ENCODE results near the gene TMEM132D.
"Not testable (repeated sequence)": the region's sequence is repeated elsewhere in the genome, so short reads cannot be mapped to it uniquely, and the experiment has no call there.

TMEM132D gene

GRCh38 chr12:129208566-129208965 lies 695.3 kb downstream of the TMEM132D start:
- DNase-seq, result no peak

GRCh38 chr12:129207084-129207483 lies 696.7 kb downstream of the TMEM132D start:
- DNase-seq, result no peak

GRCh38 chr12:129203456-129203855 lies 700.4 kb downstream of the TMEM132D start:
- no peak for DNase-seq

- DNase-seq, result no peak
These were observed 701.6 kb downstream of the TMEM132D start for GRCh38 chr12:129202109-129202814.

DNA sequence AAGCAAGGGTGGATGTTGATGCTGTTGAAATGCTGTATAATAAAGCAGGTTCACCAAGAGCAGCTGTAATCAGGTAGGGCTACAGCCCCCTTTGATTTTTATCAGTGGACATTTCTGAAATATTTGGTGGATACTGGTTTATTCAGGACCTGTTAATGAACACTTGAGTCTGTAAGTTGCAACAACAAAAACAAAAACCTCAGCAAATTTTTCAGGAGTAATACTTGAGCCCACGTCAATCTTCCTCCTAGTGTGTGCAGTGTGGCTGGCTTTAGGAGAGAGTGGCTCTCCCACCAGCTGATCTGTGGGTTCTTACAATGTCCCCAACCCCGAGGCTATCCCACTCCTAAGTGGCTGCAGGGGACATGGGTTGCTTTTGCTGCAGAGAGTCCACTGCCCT lies 702.8 kb downstream of the TMEM132D start:
- DNase-seq, result no peak

DNA sequence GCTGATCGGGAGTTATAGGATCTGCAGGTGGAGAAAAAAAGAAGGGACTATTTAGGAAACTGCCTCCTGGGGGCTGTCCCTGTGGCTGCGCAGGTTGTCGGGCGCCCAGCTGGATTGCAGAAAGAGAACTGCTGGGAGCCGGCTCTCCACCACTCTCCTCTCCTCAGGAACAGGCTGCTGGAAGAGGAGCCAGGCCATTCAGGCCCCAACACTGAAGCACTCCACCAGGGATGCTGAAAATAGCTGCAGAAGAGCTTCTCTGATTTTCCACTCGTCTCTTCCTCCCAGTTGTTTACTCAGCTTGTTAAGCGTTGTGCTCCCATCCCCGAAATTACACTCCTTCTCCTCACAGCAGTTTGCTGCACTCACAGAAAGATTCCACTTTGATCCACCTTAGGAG lies 703.2 kb downstream of the TMEM132D start:
- no peak for DNase-seq

DNA sequence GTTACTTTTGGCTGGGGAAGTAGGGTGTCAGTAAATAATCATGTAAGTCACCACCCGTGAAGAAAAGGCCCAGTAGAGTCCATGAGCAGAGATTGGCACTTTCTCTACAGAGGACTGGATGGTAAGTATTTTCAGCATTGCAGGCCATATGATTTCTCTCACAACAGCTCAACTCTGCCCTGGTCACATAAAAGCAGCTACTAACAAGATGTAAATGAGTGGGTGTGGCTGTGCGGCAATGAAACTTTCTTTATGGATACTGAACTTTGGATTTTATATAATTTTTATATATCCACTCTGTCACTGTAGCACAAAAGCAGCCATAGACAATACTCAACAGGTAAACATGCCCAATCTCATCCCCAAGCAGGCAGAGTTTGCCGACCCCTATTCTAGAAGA lies 706.9 kb downstream of the TMEM132D start:
- DNase-seq, result no peak

DNA sequence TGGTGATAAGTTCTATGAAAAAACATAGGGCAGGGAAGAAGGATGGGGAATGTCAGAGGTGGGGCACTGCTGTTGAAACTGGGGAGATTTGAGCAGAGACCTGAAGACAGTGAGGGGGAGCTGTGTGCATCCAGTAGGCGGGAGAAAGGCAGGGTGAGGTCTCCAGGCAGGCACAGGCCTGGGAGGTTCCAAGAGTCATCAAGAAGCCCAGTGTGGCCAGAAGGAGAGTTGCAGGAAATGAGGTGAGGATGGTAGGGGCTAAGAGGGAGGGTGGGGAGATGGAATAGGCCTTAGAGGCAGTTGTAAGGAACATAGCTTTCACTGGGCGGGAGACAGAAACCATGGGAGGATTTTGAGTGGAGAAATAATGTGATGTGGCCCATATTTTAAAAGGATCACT lies 708.7 kb downstream of the TMEM132D start:
- no peak for DNase-seq

DNA sequence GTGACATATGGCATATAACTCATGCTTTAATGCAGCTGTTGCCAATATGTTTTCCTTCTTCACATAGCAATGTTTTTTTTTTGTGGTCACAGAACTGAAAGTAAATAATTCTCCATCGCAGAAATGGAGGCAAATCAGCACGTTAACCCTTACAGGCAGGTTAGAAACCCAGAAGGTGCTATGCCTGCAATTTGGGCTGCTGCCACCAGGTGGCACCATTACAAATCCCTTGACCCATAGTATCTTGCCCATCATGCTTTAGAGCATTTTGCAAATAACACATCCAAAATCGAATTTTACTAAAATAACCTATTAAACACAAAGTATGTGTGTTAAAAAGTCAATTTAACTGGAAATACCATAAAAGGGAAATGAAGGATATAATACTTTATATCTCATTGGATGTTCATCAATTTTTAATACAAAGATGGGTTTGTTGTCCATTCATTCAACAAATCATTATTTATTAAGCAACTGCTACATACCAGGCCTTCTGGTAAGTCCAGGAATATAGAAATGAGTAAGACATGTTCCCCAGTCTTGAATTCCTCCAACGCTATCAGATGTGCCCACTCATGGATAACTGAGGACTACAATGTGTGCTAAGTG lies 710.5 kb downstream of the TMEM132D start:
- DNase-seq, result no peak

DNA sequence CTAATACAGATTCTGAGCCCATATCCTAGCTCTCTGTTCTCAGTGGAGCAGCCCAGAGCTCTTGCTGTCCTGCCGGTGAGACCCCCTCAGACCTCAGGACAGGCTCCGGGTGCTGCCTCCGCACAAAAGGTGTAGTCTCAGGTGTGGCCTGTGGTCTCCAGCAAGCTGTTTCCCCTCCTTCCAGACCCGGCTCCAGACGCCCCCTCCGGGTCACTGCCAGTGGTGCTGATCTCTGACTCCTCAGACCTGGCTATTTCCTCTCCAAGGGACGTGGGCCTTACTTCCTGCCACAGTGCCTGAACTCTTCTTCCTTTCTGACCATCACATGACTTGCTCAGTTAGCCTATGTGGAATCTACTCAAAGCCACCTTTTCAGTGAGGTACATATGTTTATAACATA lies 713.0 kb downstream of the TMEM132D start:
- DNase-seq, result no peak

DNA sequence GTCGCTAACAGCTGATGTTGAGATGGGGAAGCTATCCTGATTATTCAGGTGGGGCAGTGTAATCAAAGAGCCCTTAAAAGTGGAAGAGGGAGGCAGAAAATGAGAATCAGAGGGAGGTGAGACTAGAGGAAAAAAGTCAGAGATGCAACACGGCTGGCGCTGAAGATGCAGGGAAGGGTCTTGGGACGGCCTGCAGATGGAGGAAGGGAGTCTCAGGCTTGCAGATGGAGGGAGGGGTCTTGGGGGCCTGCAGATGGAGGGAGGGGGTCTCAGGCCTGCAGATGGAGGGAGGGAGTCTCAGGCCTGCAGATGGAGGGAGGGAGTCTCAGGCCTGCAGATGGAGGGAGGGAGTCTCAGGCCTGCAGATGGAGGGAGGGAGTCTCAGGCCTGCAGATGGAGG lies 713.9 kb downstream of the TMEM132D start:
- not testable (repeated sequence) for DNase-seq

DNA sequence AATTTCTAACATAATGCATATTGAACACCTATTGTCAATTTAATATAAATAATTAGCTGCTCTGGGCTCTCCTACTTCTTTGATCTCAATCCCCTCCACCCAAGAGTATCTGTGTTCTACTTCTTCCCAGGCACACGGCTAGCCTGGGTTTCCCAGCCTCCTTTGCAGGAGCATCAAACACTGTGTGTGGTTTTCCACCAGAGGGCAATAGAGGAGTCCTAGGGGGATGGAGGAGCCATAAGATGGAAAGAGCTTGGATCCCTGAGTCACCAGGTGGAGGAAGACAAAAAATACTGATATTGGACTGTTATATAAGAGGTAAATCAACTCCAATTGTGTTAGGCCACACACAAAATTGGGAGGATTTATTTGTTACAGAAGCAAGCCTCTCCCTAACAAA lies 716.9 kb downstream of the TMEM132D start:
- no peak for DNase-seq

DNA sequence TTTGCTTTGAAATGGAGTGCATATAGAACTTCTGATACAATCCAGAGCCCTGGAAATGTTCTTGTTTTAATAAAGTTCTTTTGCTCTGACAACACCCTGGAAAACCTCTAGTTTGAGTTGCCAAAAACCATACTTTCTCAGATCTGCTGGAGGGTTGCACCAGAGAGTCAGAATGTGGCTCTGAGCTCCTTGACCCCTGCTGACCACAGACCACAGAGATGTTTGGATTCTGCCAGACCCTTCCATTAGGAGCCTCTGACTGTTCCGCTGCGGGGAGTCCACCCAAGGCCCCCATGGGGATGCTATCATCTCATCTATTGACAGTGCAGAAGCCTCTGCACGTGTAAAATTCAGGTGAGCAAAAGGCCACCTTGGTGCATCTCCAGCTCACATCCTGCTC lies 718.0 kb downstream of the TMEM132D start:
- no peak for DNase-seq

DNA sequence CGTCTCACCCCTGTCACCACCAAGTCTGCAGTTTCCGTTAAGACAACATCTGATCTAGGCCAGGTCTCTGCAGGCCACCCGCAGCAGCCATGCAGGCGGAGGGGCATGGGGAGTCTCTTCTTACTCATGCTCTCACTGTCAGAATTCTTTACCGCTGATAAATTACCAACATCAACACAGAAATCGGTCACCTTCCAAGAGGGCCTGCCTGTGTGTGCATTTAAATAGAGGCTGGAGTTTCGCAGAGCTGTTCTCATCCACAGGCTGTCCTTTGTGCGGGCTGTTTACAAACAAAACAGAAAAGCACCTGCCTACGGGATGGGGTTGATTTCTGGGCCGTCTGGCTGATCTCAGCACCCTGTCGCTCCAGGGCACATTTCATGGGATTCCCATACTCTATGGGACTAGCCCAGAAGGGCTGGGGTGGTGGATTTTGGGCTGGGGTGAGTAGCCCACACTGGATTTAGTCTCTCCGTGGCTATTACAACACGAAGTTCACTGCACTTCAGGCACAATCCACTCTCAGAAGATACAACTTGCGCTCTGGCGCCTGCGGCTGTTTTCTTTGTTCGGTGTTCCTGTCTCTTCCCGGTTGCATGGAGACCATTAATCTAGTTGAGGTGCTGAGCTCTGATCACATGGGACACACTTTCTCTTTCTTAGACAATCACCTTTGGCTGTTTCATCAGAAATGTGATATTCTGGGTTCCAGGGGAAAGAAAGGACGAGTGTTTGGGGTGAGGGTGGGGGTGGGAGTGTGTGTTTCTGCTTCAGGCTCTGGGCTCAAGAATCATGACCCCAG lies 719.5 kb downstream of the TMEM132D start:
- DNase-seq, result no peak

DNA sequence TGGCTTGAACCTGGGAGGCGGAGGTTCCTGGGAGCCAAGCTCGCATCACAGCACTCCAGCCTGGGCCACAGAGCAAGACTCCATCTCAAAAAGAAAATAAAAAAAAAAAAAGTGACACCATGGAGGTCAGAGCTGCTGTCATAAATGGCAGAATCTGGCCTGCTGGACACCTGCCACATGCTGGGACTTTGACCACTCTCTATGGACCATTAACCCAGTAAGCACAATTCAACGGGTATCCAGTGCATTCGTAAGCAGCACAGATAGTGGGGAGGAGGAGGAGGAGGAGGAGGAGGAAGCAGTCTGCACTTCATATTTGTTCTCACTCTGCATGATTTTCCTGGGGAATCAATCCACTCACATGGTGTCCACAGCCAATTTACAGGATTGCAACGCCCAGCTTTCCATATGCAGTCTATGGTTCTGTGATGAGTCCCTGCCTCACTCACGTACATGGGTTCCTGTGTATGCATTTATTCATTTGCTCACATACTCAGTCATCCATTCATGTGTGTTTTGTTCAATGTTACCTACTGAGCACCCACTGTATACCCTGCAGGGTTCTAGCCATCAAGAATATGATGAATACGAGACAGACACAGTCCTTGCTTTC lies 723.8 kb downstream of the TMEM132D start:
- no peak for DNase-seq

GRCh38 chr12:129169928-129170327 lies 733.9 kb downstream of the TMEM132D start:
- no peak for DNase-seq

GRCh38 chr12:129163861-129164260 lies 740.0 kb downstream of the TMEM132D start:
- DNase-seq, result no peak

GRCh38 chr12:129163461-129163860 lies 740.4 kb downstream of the TMEM132D start:
- DNase-seq, result no peak

DNA sequence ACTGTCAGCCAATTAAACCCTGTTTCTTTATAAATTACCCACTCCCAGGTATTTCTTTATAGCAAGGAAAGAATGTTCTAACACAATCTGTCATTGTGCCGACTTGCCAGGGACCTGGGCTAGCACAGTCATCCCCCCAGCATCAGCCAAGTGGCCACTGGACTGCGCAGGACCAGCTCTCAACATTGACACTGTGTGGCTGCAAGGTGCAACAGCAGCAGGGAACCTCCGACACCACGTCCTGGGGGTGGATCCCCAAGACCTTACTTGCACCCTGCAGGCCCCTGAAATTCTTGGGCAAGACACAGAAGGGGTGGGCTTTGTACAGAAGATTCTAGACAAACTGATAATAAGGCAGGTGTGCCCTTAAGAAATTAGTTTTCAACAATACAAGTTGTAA lies 741.0 kb downstream of the TMEM132D start:
- no peak for DNase-seq

DNA sequence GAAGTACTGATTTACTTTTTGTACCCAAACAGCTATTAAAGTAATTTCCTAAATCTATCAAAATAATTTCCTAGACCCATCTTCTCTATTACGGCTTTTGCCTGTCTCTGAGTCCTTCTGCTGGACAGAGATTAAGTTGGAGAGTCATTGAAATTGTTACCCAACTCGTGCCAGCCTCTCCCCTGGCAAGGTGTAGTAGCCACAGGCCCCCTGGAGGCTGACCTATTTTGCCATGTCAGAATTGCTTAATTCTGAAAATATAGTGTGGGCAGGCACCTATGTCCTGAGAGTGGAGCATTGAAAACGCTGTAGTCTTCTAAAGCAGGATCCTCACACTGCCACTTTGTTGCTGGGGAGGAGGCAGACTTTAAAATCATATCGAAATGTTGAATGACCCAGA lies 742.3 kb downstream of the TMEM132D start:
- DNase-seq, result no peak

GRCh38 chr12:129160282-129160681 lies 743.5 kb downstream of the TMEM132D start:
- DNase-seq, result no peak

GRCh38 chr12:129152351-129153104 lies 751.3 kb downstream of the TMEM132D start:
- no peak for DNase-seq

DNA sequence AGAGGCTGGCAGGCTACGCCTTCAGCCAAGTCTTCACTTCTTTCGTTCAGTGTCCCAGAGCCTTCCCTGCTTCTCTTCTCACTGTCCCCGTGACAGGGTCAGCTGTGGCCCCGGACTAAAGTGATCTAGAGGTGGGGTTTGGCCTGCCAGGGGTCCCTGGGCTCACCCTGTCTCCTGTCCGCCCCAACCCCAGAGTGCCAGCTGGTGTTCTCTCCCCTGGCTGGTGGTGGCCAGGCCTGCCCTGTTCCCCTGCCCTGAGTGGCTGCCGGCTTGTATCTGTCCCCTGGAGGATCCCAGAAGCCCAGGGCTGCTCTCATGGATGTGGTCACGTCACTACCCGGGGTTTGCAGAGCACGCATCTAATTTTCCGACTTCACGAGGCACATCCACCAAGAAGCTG lies 753.1 kb downstream of the TMEM132D start:
- no peak for DNase-seq
